Neural progenitor cell (in vitro differentiated cells): ENCODE data around the gene PHRF1. TPM values are rescaled to one million over a fixed set of nuclear protein-coding genes. Genes with fewer than 3 reads are reported as not detected.

ENCODE experiments used
- DNase-seq: peaks from one replicate; pipeline ENCODE4 v3.0.0-alpha.2; 2016; ENCODE audit warnings: low spot score
- H2AFZ ChIP-seq: fragments of 200-600 bp; sonication (generic); replicated peaks from 2 replicates; pipeline ENCODE4 v1.6.1; 2016; ENCODE audit warnings: antibody characterized with exemption
- H3F3A ChIP-seq: fragments of 200-600 bp; sonication (generic); 2 replicates; pipeline ENCODE4 v1.6.1; 2016; ENCODE audit warnings: antibody characterized with exemption, low read depth
- H3K27ac ChIP-seq: fragments of 200-600 bp; sonication (generic); 2 replicates; pipeline ENCODE4 v1.5.1; 2016; ENCODE audit warnings: mild to moderate bottlenecking
- H3K27me3 ChIP-seq: fragments of 200-600 bp; sonication (generic); 2 replicates; pipeline ENCODE4 v1.6.1; 2016; ENCODE audit warnings: mild to moderate bottlenecking, moderate library complexity
- H3K36me3 ChIP-seq: fragments of 200-600 bp; sonication (generic); 2 replicates; pipeline ENCODE4 v1.5.1; 2016
- H3K4me1 ChIP-seq: fragments of 200-600 bp; sonication (generic); 2 replicates; pipeline ENCODE4 v1.6.1; 2016; ENCODE audit warnings: mixed run types
- H3K4me2 ChIP-seq: fragments of 200-600 bp; sonication (generic); 2 replicates; pipeline ENCODE4 v1.6.1; 2016
- H3K4me3 ChIP-seq: fragments of 200-600 bp; sonication (generic); 2 replicates; pipeline ENCODE4 v1.5.1; 2016
- H3K79me2 ChIP-seq: fragments of 200-600 bp; sonication (generic); 2 replicates; pipeline ENCODE4 v1.6.1; 2016; ENCODE audit warnings: low read depth
- H3K9ac ChIP-seq: fragments of 200-600 bp; sonication (generic); 2 replicates; pipeline ENCODE4 v1.6.1; 2016
- H3K9me3 ChIP-seq: fragments of 200-600 bp; sonication (generic); 2 replicates; pipeline ENCODE4 v1.5.1; 2016; ENCODE audit warnings: low read depth
- H4K20me1 ChIP-seq: fragments of 200-600 bp; sonication (generic); 2 replicates; pipeline ENCODE4 v1.6.1; 2016; ENCODE audit warnings: low read depth
- H3K27ac Mint-ChIP-seq: 3 replicates; pipeline ENCODE4 v1.8.0; 2021; ENCODE audit warnings: mixed read lengths
- H3K27me3 Mint-ChIP-seq: 2 replicates; pipeline ENCODE4 v1.8.0; 2022; ENCODE audit warnings: low read depth, mild to moderate bottlenecking, inconsistent platforms, moderate library complexity, mixed read lengths; ENCODE audit not compliant: insufficient read depth
- H3K36me3 Mint-ChIP-seq: 3 replicates; pipeline ENCODE4 v1.8.0; 2021; ENCODE audit warnings: mixed read lengths
- H3K4me1 Mint-ChIP-seq: 3 replicates; pipeline ENCODE4 v1.8.0; 2021; ENCODE audit warnings: mixed read lengths
- H3K4me3 Mint-ChIP-seq: 3 replicates; pipeline ENCODE4 v1.8.0; 2021; ENCODE audit warnings: mild to moderate bottlenecking, moderate library complexity, mixed read lengths
- H3K9me3 Mint-ChIP-seq: 3 replicates; pipeline ENCODE4 v1.8.0; 2020; ENCODE audit warnings: mixed read lengths
- CTCF ChIP-seq: fragments of 200-600 bp; sonication (generic); IDR thresholded peaks from 2 replicates; pipeline ENCODE4 v1.5.1; 2017; ENCODE audit warnings: antibody characterized with exemption, mild to moderate bottlenecking
- EZH2 ChIP-seq: fragments of 200-600 bp; sonication (generic); IDR thresholded peaks from 2 replicates; pipeline ENCODE4 v1.6.1; 2017; ENCODE audit warnings: antibody characterized with exemption, mild to moderate bottlenecking, moderate library complexity
- EZH2phosphoT487 ChIP-seq: fragments of 200-600 bp; sonication (generic); IDR thresholded peaks from 2 replicates; pipeline ENCODE4 v1.6.1; 2017; ENCODE audit warnings: antibody characterized with exemption
- total RNA-seq: library from RNA; depleted of rRNA; stranded (reverse); fragments of >200 nt; gene quantifications from 2 replicates; pipeline ENCODE4 v1.2.3, GENCODE V29; 2015; ENCODE audit warnings: low replicate concordance

Gene PHRF1
- total RNA-seq, 1 donor from 2014 or later, result 9.8 TPM

- Histone ChIP-seq H3K4me1 (no peaks in the 10 kb centered on the region), H3K79me2 (no peaks in the 10 kb centered on the region), H3K4me2 (no peak overlapping the region), H3F3A (no peaks in the 10 kb centered on the region), H2AFZ (no peak overlapping the region), H4K20me1 (peaks cover 14% of the 10 kb centered on the region), H3K27ac (no peak overlapping the region), H3K36me3 (no peaks in the 10 kb centered on the region), H3K9ac (no peak overlapping the region), H3K27me3 (peaks cover 13% of the 10 kb centered on the region), H3K9me3 (no peaks in the 10 kb centered on the region), H3K4me3 (no peak overlapping the region)
- no peak for DNase-seq
- no peak overlapping the region for H3K4me3 Mint-ChIP-seq
- no peaks in the 10 kb centered on the region for H3K9me3 Mint-ChIP-seq
- H3K27me3 Mint-ChIP-seq, result peaks cover under 1% of the 10 kb centered on the region
- no peak overlapping the region for H3K27ac Mint-ChIP-seq
- no peaks in the 10 kb centered on the region for H3K36me3 Mint-ChIP-seq
- TF ChIP-seq EZH2, result no peak
- no peak for TF ChIP-seq CTCF
- no peak for TF ChIP-seq EZH2phosphoT487
- peaks cover 4% of the 10 kb centered on the region for H3K4me1 Mint-ChIP-seq
Observed at GRCh38 chr11:621838-622237, 45.6 kb downstream of the PHRF1 start.

GRCh38 chr11:623349-623869, 47.1 kb downstream of the PHRF1 start:
- peaks cover 6% of the 10 kb centered on the region for H3F3A ChIP-seq
- peaks cover 28% of the 10 kb centered on the region for H3K27me3 ChIP-seq
- peak overlapping the region; percentile 63 for H3K4me3 Mint-ChIP-seq
- H4K20me1 ChIP-seq, result peaks cover 14% of the 10 kb centered on the region
- peaks cover 6% of the 10 kb centered on the region for H3K36me3 Mint-ChIP-seq
- no peak overlapping the region for H2AFZ ChIP-seq
- H3K36me3 ChIP-seq, result no peaks in the 10 kb centered on the region
- H3K4me1 Mint-ChIP-seq, result peaks cover 6% of the 10 kb centered on the region
- no peak for TF ChIP-seq EZH2
- no peak for TF ChIP-seq CTCF
- no peak for TF ChIP-seq EZH2phosphoT487
- H3K4me2 ChIP-seq, result no peak overlapping the region
- H3K4me1 ChIP-seq, result no peaks in the 10 kb centered on the region
- H3K27me3 Mint-ChIP-seq, result peaks cover 4% of the 10 kb centered on the region
- DNase-seq, result no peak
- H3K79me2 ChIP-seq, result no peaks in the 10 kb centered on the region
- H3K9me3 Mint-ChIP-seq, result peaks cover 6% of the 10 kb centered on the region
- no peak overlapping the region for H3K4me3 ChIP-seq
- H3K9me3 ChIP-seq, result no peaks in the 10 kb centered on the region
- no peak overlapping the region for H3K27ac ChIP-seq
- no peak overlapping the region for H3K9ac ChIP-seq
- H3K27ac Mint-ChIP-seq, result peak overlapping the region; percentile 29

GRCh38 chr11:623999-624704, 47.9 kb downstream of the PHRF1 start:
- Histone ChIP-seq H3K4me1 (no peaks in the 10 kb centered on the region), H2AFZ (no peak overlapping the region), H3K4me2 (no peak overlapping the region), H4K20me1 (peaks cover 14% of the 10 kb centered on the region), H3F3A (peaks cover 6% of the 10 kb centered on the region), H3K79me2 (no peaks in the 10 kb centered on the region), H3K9me3 (no peaks in the 10 kb centered on the region), H3K36me3 (no peaks in the 10 kb centered on the region), H3K27ac (no peak overlapping the region), H3K4me3 (no peak overlapping the region), H3K9ac (no peak overlapping the region), H3K27me3 (peaks cover 30% of the 10 kb centered on the region)
- Mint-ChIP-seq H3K9me3 (peaks cover 11% of the 10 kb centered on the region), H3K27ac (no peak overlapping the region), H3K27me3 (peaks cover 9% of the 10 kb centered on the region), H3K4me3 (no peak overlapping the region), H3K4me1 (peaks cover 12% of the 10 kb centered on the region), H3K36me3 (peaks cover 10% of the 10 kb centered on the region)
- TF ChIP-seq CTCF (no peak), EZH2 (no peak), EZH2phosphoT487 (no peak)
- DNase-seq, result no peak
